Natural killer cell (primary cell): Measurements from ENCODE around the gene MYO15A. TPM values are rescaled to one million over a fixed set of nuclear protein-coding genes. Genes with fewer than 3 reads are reported as not detected.

ENCODE experiments used
- ATAC-seq, 3 donors: fragments of 150-1000 bp in 2 of 3; fragments of 200-7000 bp in 1 of 3; cut with Tn5 transposase; 1 replicate in 1 of 3; 2 replicates in 2 of 3; pipeline ENCODE4 v1.10.0; 2021; ENCODE audit warnings: mild to moderate bottlenecking in 2 of 3, moderate library complexity in 2 of 3
- DNase-seq, 2 donors: peaks; one replicate each; pipeline versions ENCODE4 v3.0.0 to v3.0.0-alpha.2; 2013 to 2021; ENCODE audit warnings: mixed read lengths in 1 of 2
- H3K27ac ChIP-seq: one replicate; pipeline ENCODE4 v1.5.1; 2013; ENCODE audit warnings: mild to moderate bottlenecking, low read length
- H3K27me3 ChIP-seq: one replicate; pipeline ENCODE4 v1.6.1; 2013; ENCODE audit warnings: low read length; ENCODE audit not compliant: control insufficient read depth, insufficient read depth
- H3K36me3 ChIP-seq: one replicate; pipeline ENCODE4 v1.6.1; 2013; ENCODE audit warnings: low read length; ENCODE audit not compliant: control insufficient read depth, insufficient read depth
- H3K4me1 ChIP-seq: one replicate; pipeline ENCODE4 v1.6.1; 2013; ENCODE audit warnings: low read length; ENCODE audit not compliant: control insufficient read depth, insufficient read depth
- H3K4me3 ChIP-seq: one replicate; pipeline ENCODE4 v1.5.1; 2013; ENCODE audit warnings: low read length
- H3K9me3 ChIP-seq: one replicate; pipeline ENCODE4 v1.6.1; 2013; ENCODE audit warnings: low read length; ENCODE audit not compliant: control insufficient read depth, insufficient read depth
- H3K27ac Mint-ChIP-seq, 2 donors: one replicate each; pipeline ENCODE4 v1.8.0; 2022; ENCODE audit warnings: mild to moderate bottlenecking in 2 of 2, mixed read lengths in 2 of 2, moderate library complexity in 1 of 2
- H3K27me3 Mint-ChIP-seq, 2 donors: one replicate each; pipeline ENCODE4 v1.8.0; 2022; ENCODE audit warnings: low read depth in 2 of 2, mixed read lengths in 2 of 2
- H3K36me3 Mint-ChIP-seq: one replicate; pipeline ENCODE4 v1.8.0; 2022; ENCODE audit warnings: mixed read lengths
- H3K4me1 Mint-ChIP-seq, 2 donors: one replicate each; pipeline ENCODE4 v1.8.0; 2022; ENCODE audit warnings: mixed read lengths in 2 of 2
- H3K4me3 Mint-ChIP-seq: one replicate; pipeline ENCODE4 v1.8.0; 2022; ENCODE audit warnings: mild to moderate bottlenecking, moderate library complexity, mixed read lengths
- H3K9me3 Mint-ChIP-seq, 2 donors: one replicate each; pipeline ENCODE4 v1.8.0; 2022; ENCODE audit warnings: mixed read lengths in 2 of 2
- WGBS: methylation state at CpG from one replicate; pipeline ENCODE4 v1.1.7; 2013; ENCODE audit warnings: missing lambda C conversion rate; ENCODE audit not compliant: insufficient coverage; 5-methylcytosine and 5-hydroxymethylcytosine counted together
- intact Hi-C: fragments of 100-400 bp; cut with micrococcal nuclease; formaldehyde crosslinking; loops from one replicate; pipeline ENCODE4 v1.14.2; 2022
- total RNA-seq, 4 donors: library from RNA; stranded (reverse); fragments of 120-200 nt in 1 of 4; gene quantifications; one replicate each; pipeline versions ENCODE4 v1.2.3 to v1.2.4, GENCODE V29; 2013 to 2022
- TF ChIP-seq, protein P1 (sequence below): fragments of 200-600 bp; IDR thresholded peaks from one replicate; pipeline ENCODE4 v1.8.0; 2022; ENCODE audit warnings: antibody characterized with exemption

MYO15A gene
- total RNA-seq, 3 donors from 2014 or later (not counting 1 experiment from before 2014, with no cell fraction given), result 1.6 to 2.0 (median 1.8) TPM

DNA sequence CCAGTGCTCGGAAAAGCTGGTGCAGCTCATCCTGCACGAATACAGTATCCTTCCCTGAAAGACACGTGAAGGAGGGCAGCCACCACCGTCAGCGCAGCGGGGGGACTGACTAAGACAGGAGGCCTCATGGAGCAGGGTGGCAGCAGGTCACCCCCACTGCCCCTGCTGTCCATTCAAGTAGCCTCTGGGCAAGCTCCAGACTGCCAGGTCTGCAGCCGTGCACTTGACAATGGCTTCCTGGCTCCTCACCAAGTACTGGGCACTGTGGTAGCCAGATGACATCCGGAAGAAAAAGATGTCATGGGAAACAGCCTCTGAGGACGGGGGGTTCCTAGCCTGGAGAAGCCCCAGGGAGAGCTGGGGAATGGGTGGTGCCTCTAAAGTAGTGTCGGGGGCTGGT lies 7.9 kb upstream of the MYO15A start:
- ATAC-seq (no peak), DNase-seq (no peak)
- 95% methylated on average over 10 of the region's 10 CpGs for WGBS
- intact Hi-C loops, result no loop called here
- peaks cover 10 to 11% of the 10 kb centered on the region in 2 donors for H3K4me1 Mint-ChIP-seq
- H3K36me3 Mint-ChIP-seq, result no peaks in the 10 kb centered on the region
- H3K9me3 Mint-ChIP-seq, result no peaks in the 10 kb centered on the region
- no peak overlapping the region for H3K27ac Mint-ChIP-seq
- H3K4me3 Mint-ChIP-seq, result no peak overlapping the region
- TF ChIP-seq, protein P1, sequence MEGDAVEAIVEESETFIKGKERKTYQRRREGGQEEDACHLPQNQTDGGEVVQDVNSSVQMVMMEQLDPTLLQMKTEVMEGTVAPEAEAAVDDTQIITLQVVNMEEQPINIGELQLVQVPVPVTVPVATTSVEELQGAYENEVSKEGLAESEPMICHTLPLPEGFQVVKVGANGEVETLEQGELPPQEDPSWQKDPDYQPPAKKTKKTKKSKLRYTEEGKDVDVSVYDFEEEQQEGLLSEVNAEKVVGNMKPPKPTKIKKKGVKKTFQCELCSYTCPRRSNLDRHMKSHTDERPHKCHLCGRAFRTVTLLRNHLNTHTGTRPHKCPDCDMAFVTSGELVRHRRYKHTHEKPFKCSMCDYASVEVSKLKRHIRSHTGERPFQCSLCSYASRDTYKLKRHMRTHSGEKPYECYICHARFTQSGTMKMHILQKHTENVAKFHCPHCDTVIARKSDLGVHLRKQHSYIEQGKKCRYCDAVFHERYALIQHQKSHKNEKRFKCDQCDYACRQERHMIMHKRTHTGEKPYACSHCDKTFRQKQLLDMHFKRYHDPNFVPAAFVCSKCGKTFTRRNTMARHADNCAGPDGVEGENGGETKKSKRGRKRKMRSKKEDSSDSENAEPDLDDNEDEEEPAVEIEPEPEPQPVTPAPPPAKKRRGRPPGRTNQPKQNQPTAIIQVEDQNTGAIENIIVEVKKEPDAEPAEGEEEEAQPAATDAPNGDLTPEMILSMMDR, result no peak
- no peaks in the 10 kb centered on the region for H3K27me3 Mint-ChIP-seq
- Histone ChIP-seq H3K9me3 (no peaks in the 10 kb centered on the region), H3K27me3 (no peaks in the 10 kb centered on the region), H3K27ac (no peak overlapping the region), H3K4me1 (no peaks in the 10 kb centered on the region), H3K36me3 (peaks cover 51% of the 10 kb centered on the region), H3K4me3 (no peak overlapping the region)

DNA sequence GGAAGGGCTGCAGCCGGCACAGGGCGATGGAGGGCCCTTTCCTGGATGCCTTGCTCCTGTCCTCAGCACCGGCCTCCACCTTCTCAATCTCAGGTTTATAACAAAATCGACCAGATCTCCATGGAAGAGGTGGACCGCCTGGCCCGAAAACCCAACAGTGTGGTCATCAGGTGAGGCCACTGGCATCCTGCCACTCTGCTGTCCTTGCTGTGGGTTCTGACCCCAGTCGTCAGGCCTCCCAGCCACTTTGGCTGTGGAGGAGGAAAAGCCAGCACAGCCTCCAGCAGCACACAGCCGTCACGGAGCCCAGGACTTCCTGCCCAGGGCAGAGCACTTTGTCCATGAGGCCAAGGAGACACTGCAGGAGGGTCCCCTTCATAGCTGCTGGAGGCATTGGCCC lies 6.7 kb upstream of the MYO15A start:
- Histone ChIP-seq H3K4me3 (no peak overlapping the region), H3K9me3 (no peaks in the 10 kb centered on the region), H3K4me1 (no peaks in the 10 kb centered on the region), H3K27me3 (no peaks in the 10 kb centered on the region), H3K36me3 (peaks cover 46% of the 10 kb centered on the region), H3K27ac (no peak overlapping the region)
- Mint-ChIP-seq H3K27me3 (no peaks in the 10 kb centered on the region), H3K4me3 (no peak overlapping the region), H3K27ac (no peak overlapping the region), H3K9me3 (no peaks in the 10 kb centered on the region), H3K4me1 (no peaks in the 10 kb centered on the region), H3K36me3 (no peaks in the 10 kb centered on the region)
- WGBS, result 92% methylated on average over 9 of the region's 9 CpGs
- ATAC-seq, result no peak
- TF ChIP-seq, protein P1, result no peak
- no peak for DNase-seq
- intact Hi-C loops, result no loop called here

DNA sequence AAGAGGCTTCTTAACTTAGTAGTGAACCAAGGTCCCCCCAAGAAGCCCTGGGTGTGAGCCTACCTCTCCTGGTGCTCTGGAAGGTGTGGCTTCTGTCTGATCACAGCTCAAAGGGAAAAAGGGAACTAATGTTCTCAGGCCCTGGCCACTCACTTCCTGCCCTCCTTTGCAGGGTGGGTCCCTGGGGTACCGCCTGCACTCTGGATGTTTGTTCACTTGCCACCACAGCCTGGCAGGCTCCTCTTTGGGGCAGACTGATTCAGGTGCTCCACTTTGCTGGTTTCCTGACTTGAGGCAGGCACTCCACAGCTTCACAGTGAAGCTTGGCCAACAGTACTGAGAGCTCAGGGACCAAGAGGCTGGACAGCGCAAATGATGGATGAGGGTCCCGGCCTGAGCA lies 5.9 kb upstream of the MYO15A start:
- no peak overlapping the region for H3K27ac ChIP-seq
- no peak overlapping the region for H3K4me3 ChIP-seq
- H3K9me3 ChIP-seq, result no peaks in the 10 kb centered on the region
- TF ChIP-seq, protein P1, result no peak
- no peak overlapping the region for H3K27ac Mint-ChIP-seq
- ATAC-seq, result peak in 1 of 3 donors; percentile 24
- H3K9me3 Mint-ChIP-seq, result no peaks in the 10 kb centered on the region
- H3K27me3 ChIP-seq, result no peaks in the 10 kb centered on the region
- H3K4me1 ChIP-seq, result no peaks in the 10 kb centered on the region
- H3K4me1 Mint-ChIP-seq, result no peaks in the 10 kb centered on the region
- intact Hi-C loops, result no loop called here
- no peaks in the 10 kb centered on the region for H3K36me3 Mint-ChIP-seq
- peaks cover 41% of the 10 kb centered on the region for H3K36me3 ChIP-seq
- 61% methylated on average over 3 of the region's 3 CpGs for WGBS
- no peaks in the 10 kb centered on the region for H3K27me3 Mint-ChIP-seq
- no peak for DNase-seq
- H3K4me3 Mint-ChIP-seq, result no peak overlapping the region

- Histone ChIP-seq H3K27ac (no peak overlapping the region), H3K4me1 (no peaks in the 10 kb centered on the region), H3K27me3 (no peaks in the 10 kb centered on the region), H3K4me3 (no peak overlapping the region), H3K36me3 (peaks cover 24% of the 10 kb centered on the region), H3K9me3 (no peaks in the 10 kb centered on the region)
- TF ChIP-seq, protein P1, result no peak
- ATAC-seq (no peak), DNase-seq (no peak)
- no peaks in the 10 kb centered on the region for H3K27me3 Mint-ChIP-seq
- H3K27ac Mint-ChIP-seq, result no peak overlapping the region
- no peaks in the 10 kb centered on the region for H3K36me3 Mint-ChIP-seq
- no peaks in the 10 kb centered on the region for H3K4me1 Mint-ChIP-seq
- no peaks in the 10 kb centered on the region for H3K9me3 Mint-ChIP-seq
- WGBS, result 97% methylated on average over 3 of the region's 3 CpGs
- intact Hi-C loops, result no loop called here
- no peak overlapping the region for H3K4me3 Mint-ChIP-seq
These were observed 3.5 kb upstream of the MYO15A start for GRCh38 chr17:18105027-18105426.
